Pancreas (tissue), 10 donors: ENCODE results near the gene ARHGEF7. TPM values are rescaled to one million over a fixed set of nuclear protein-coding genes. Genes with fewer than 3 reads are reported as not detected.

Source experiments
- ATAC-seq, 4 donors: fragments of 200-7000 bp; cut with Tn5 transposase; one replicate each; pipeline versions ENCODE4 v1.8.0 to v1.9.1; 2020; ENCODE audit warnings: mild to moderate bottlenecking in 4 of 4, moderate library complexity in 4 of 4
- DNase-seq, 6 donors: peaks; one replicate each; pipeline ENCODE4 v3.0.0-alpha.2; 2020
- FAIRE-seq: peaks from 2 replicates; lab custom pipeline; 2012; peaks lifted over from hg19 to GRCh38; lab: Jason Lieb, UNC
- H3K27ac ChIP-seq, 4 donors: fragments of 200-600 bp; sonication (generic); 1 replicate in 3 of 4; 2 replicates in 1 of 4; pipeline versions ENCODE4 v1.5.0 to v1.8.0; 2020
- H3K27me3 ChIP-seq, 4 donors: fragments of 200-600 bp; one replicate each; pipeline ENCODE4 v1.8.0; 2021
- H3K36me3 ChIP-seq, 3 donors: fragments of 200-600 bp; sonication (generic) in 1 of 3; one replicate each; pipeline versions ENCODE4 v1.5.0 to v1.8.0; 2020 to 2021
- H3K4me1 ChIP-seq, 3 donors: fragments of 200-600 bp; one replicate each; pipeline ENCODE4 v1.8.0; 2021
- H3K4me3 ChIP-seq, 4 donors: fragments of 200-600 bp; sonication (generic) in 2 of 4; one replicate each; pipeline versions ENCODE4 v1.5.0 to v1.8.0; 2020 to 2021
- H3K9me3 ChIP-seq, 4 donors: fragments of 200-600 bp; one replicate each; pipeline ENCODE4 v1.8.0; 2021
- CTCF ChIP-seq, 4 donors: fragments of 200-600 bp; sonication (generic) in 3 of 4; IDR thresholded peaks; one replicate each; pipeline versions ENCODE4 v1.5.0 to v1.8.0; 2021; ENCODE audit warnings: antibody characterized with exemption in 4 of 4
- WGBS, 2 donors: extraction: QIAGEN DNeasy Blood & Tissue Kit; methylation state at CpG; one replicate each; pipeline ENCODE4 v1.1.7; 2013; 5-methylcytosine and 5-hydroxymethylcytosine counted together
- intact Hi-C, 3 donors: fragments of 100-400 bp; cut with DNase I; formaldehyde crosslinking; loops; one replicate each; pipeline versions ENCODE4 v1.11.1 to v1.14.2; 2022
- polyA plus RNA-seq, 2 donors: library from polyadenylated mRNA; stranded (reverse); fragments of 200-250 nt; gene quantifications; one replicate each; pipeline ENCODE4 v1.2.3, GENCODE V29; 2013
- total RNA-seq, 6 donors: library from RNA; stranded (reverse); fragmentation: NEBNext Ultra II Directional in 4 of 6; extraction: Animal tissue kit (Norgen Biotek cat#: 25700) in 4 of 6; gene quantifications; one replicate each; pipeline versions ENCODE4 v1.2.1 to v1.2.4, GENCODE V29; 2021 to 2023
- donor health status: healthy with polysubstance abuse.
- donor health status: DM: no; HTN: no; CAD: no; lungs with moderate emphysema.
- donor health status: DM: no; HTN: no; CAD: no.
- donor health status: control.
- donor health status: control.
- donor health status: Bipolar disorder and iron deficiency.
- donor health status: DM: yes; HTN: yes; CAD: no.
- donor health status: DM: no; HTN: no; CAD: no.
- donor health status: DM: no; HTN: no; CAD: no.
- donor health status: DM: yes; HTN: yes; CAD: no.

ARHGEF7 gene
- total and polyA plus RNA-seq, 8 donors, result 13.4 to 37.7 (median 22.2) TPM

GRCh38 chr13:111216166-111216960 lies 101.3 kb downstream of the ARHGEF7 start:
- DNase-seq, result peak in 2 of 6 donors; percentile 20 to 36
- peak; percentile 49 to 79 (median 70) for ATAC-seq
- peak in 2 of 4 donors; percentile 11 to 16 for TF ChIP-seq CTCF (IDR thresholded peaks at IDR 0.05)
- H3K4me3 ChIP-seq, result no peak overlapping the region
- no peaks in the 10 kb centered on the region for H3K36me3 ChIP-seq
- H3K4me1 ChIP-seq, result no peaks in the 10 kb centered on the region
- no peak for FAIRE-seq
- 82 to 86% methylated on average over 12 to 15 of the region's 15 CpGs for WGBS, 2 donors
- H3K27ac ChIP-seq, result no peak overlapping the region
- intact Hi-C loops, result loop anchor here in 1 of 3 donors (10.0 kb wide), 1 partner anchor 122 kb away; no protein-coding TSS in a partner anchor
- H3K9me3 ChIP-seq, result no peaks in the 10 kb centered on the region
- no peaks in the 10 kb centered on the region for H3K27me3 ChIP-seq

- no peaks in the 10 kb centered on the region for H3K4me1 ChIP-seq
- ATAC-seq, result peak in 3 of 4 donors; percentile 19 to 68 (median 51)
- no peak overlapping the region for H3K4me3 ChIP-seq
- H3K36me3 ChIP-seq, result no peaks in the 10 kb centered on the region
- intact Hi-C loops, result loop anchor here in 1 of 3 donors (10.0 kb wide), 1 partner anchor 123 kb away; no protein-coding TSS in a partner anchor
- no peak overlapping the region for H3K27ac ChIP-seq
- no peak for TF ChIP-seq CTCF (IDR thresholded peaks at IDR 0.05)
- no peaks in the 10 kb centered on the region for H3K27me3 ChIP-seq
- no peak for DNase-seq
- WGBS, 2 donors, result 54 to 55% methylated on average over 13 of the region's 13 CpGs
- H3K9me3 ChIP-seq, result no peaks in the 10 kb centered on the region
- FAIRE-seq, result no peak
These were observed 102.5 kb downstream of the ARHGEF7 start for GRCh38 chr13:111217641-111218040.

GRCh38 chr13:111219280-111219679 lies 104.2 kb downstream of the ARHGEF7 start:
- Histone ChIP-seq H3K4me3 (no peak overlapping the region), H3K9me3 (no peaks in the 10 kb centered on the region), H3K36me3 (no peaks in the 10 kb centered on the region), H3K27ac (peak overlapping the region in 1 of 4 donors; percentile 5), H3K4me1 (no peaks in the 10 kb centered on the region), H3K27me3 (no peaks in the 10 kb centered on the region)
- intact Hi-C loops, result loop anchor here in 1 of 3 donors (10.0 kb wide), 1 partner anchor 124 kb away; no protein-coding TSS in a partner anchor
- ATAC-seq, result peak in 2 of 4 donors; percentile 47 to 53
- WGBS, 2 donors, result 26% methylated on average over 4 of the region's 4 CpGs
- FAIRE-seq, result no peak
- no peak for TF ChIP-seq CTCF (IDR thresholded peaks at IDR 0.05)
- DNase-seq, result peak in 2 of 6 donors; percentile 12 to 28

GRCh38 chr13:111219950-111220349 lies 104.8 kb downstream of the ARHGEF7 start:
- ATAC-seq (no peak), DNase-seq (no peak), FAIRE-seq (no peak)
- Histone ChIP-seq H3K36me3 (no peaks in the 10 kb centered on the region), H3K4me3 (no peak overlapping the region), H3K9me3 (no peaks in the 10 kb centered on the region), H3K27me3 (no peaks in the 10 kb centered on the region), H3K27ac (no peak overlapping the region), H3K4me1 (no peaks in the 10 kb centered on the region)
- intact Hi-C loops, result loop anchor here in 2 of 3 donors (10.0 kb wide), 2 partner anchors 125 to 145 kb away; no protein-coding TSS in a partner anchor
- 84% methylated on average over 8 of the region's 8 CpGs for WGBS, 2 donors
- TF ChIP-seq CTCF (IDR thresholded peaks at IDR 0.05), result no peak
